GM12878 (cell line): Measurements from ENCODE around the gene PPM1E. TPM values are rescaled to one million over a fixed set of nuclear protein-coding genes. Genes with fewer than 3 reads are reported as not detected.
A peak's percentile ranks its signal among the peaks of the same experiment; 100 is the strongest.

ENCODE experiments used
- ATAC-seq: fragments of 200-7000 bp; cut with Tn5 transposase; 3 replicates; pipeline ENCODE4 v1.9.1; 2020; ENCODE audit warnings: mild to moderate bottlenecking, moderate library complexity
- BruUV-seq: library from RNA; stranded (reverse); fragments of 400-500 nt; replicated peaks from 2 replicates; lab custom pipeline; 2021; lab: Mats Ljungman, UMichigan
- CTCF ChIA-PET: fragments of 300-600 bp; sonication (Branson Sonifier 250); formaldehyde crosslinking; extraction: SDS; loops from one replicate; lab custom pipeline; 2021; ENCODE audit warnings: inconsistent platforms; lab: Yijun Ruan, JAX
- POLR2A ChIA-PET: fragments of 350-600 bp; formaldehyde crosslinking; extraction: SDS; loops from one replicate; lab custom pipeline; 2021; ENCODE audit warnings: inconsistent platforms; lab: Charles Lee
- RAD21 ChIA-PET: fragments of 300-600 bp; sonication (Branson Sonifier 250); formaldehyde crosslinking; loops from one replicate; lab custom pipeline; 2023; ENCODE audit warnings: antibody characterized with exemption; ENCODE audit not compliant: unreplicated experiment; lab: Charles Lee
- SMC1A ChIA-PET: fragments of 300-600 bp; sonication (Branson Sonifier 250); formaldehyde crosslinking; loops from one replicate; lab custom pipeline; 2023; ENCODE audit not compliant: unreplicated experiment, uncharacterized antibody; lab: Charles Lee
- DNase-seq: peaks from one replicate; pipeline ENCODE4 v3.0.0-alpha.2; 2011; ENCODE audit warnings: low read depth, low spot score
- FAIRE-seq: peaks from 3 replicates; lab custom pipeline; 2011; peaks lifted over from hg19 to GRCh38; lab: Jason Lieb, UNC
- H2AFZ ChIP-seq: 2 replicates; pipeline ENCODE4 v1.6.0; 2011; ENCODE audit warnings: low read depth, low read length, control low read depth; ENCODE audit not compliant: control insufficient read depth
- H3K27ac ChIP-seq: 2 replicates; pipeline ENCODE4 v1.5.1; 2011; ENCODE audit warnings: control low read depth; ENCODE audit not compliant: control insufficient read depth, insufficient read depth
- H3K27me3 ChIP-seq, 2 experiments: replicated peaks in 1 of 2; 2 replicates each; pipeline versions ENCODE4 v1.6.0 to v1.6.1; 2011; ENCODE audit warnings: low read length in 1 of 2; ENCODE audit not compliant: control insufficient read depth in 2 of 2, insufficient read depth in 2 of 2
- H3K36me3 ChIP-seq, 2 experiments: 2 replicates each; pipeline ENCODE4 v1.5.1; 2011; ENCODE audit warnings: low read length in 1 of 2; ENCODE audit not compliant: control insufficient read depth in 2 of 2, insufficient read depth in 2 of 2
- H3K4me1 ChIP-seq: 2 replicates; pipeline ENCODE4 v1.6.1; 2011; ENCODE audit warnings: mild to moderate bottlenecking, low read length, moderate library complexity, mixed read lengths; ENCODE audit not compliant: control insufficient read depth, insufficient read depth
- H3K4me2 ChIP-seq: 2 replicates; pipeline ENCODE4 v1.6.0; 2011; ENCODE audit warnings: control low read depth; ENCODE audit not compliant: control insufficient read depth, insufficient read depth
- H3K4me3 ChIP-seq: fragments of 200-600 bp; sonication (generic); 2 replicates; pipeline ENCODE4 v1.5.1; 2016
- H3K79me2 ChIP-seq: 2 replicates; pipeline ENCODE4 v1.6.0; 2011; ENCODE audit warnings: low read length; ENCODE audit not compliant: control insufficient read depth, insufficient read depth
- H3K9ac ChIP-seq: 2 replicates; pipeline ENCODE4 v1.8.0; 2011; ENCODE audit warnings: low read length, control low read depth, mixed read lengths; ENCODE audit not compliant: control insufficient read depth, insufficient read depth
- H3K9me3 ChIP-seq: replicated peaks from 3 replicates; pipeline ENCODE4 v1.5.1; 2011; ENCODE audit warnings: mild to moderate bottlenecking, low read length; ENCODE audit not compliant: control insufficient read depth, insufficient read depth
- H4K20me1 ChIP-seq: 2 replicates; pipeline ENCODE4 v1.6.0; 2011; ENCODE audit not compliant: control insufficient read depth, insufficient read depth
- MEF2B ChIP-seq: fragments of 450-650 bp; IDR thresholded peaks from 2 replicates; pipeline ENCODE4 v1.6.1; 2018; ENCODE audit warnings: mild to moderate bottlenecking, moderate library complexity; ENCODE audit not compliant: partially characterized antibody, poor library complexity, severe bottlenecking
- NFXL1 ChIP-seq: fragments of 450-650 bp; IDR thresholded peaks from 2 replicates; pipeline ENCODE4 v1.6.1; 2017; ENCODE audit warnings: antibody characterized with exemption, mild to moderate bottlenecking, borderline replicate concordance
- RFX5 ChIP-seq: IDR thresholded peaks from 2 replicates; pipeline ENCODE4 v1.6.1; 2011; ENCODE audit warnings: low read depth, low read length, improper control_type of control experiment
- TARDBP ChIP-seq: IDR thresholded peaks from 2 replicates; pipeline ENCODE4 v1.6.1; 2016; ENCODE audit warnings: borderline replicate concordance
- ZNF274 ChIP-seq: IDR thresholded peaks from one replicate; pipeline ENCODE4 v1.8.0; 2011; ENCODE audit not compliant: insufficient read length, insufficient read depth
- WGBS: methylation state at CpG from one replicate; pipeline ENCODE4 v1.1.6; 2016; ENCODE audit warnings: low lambda C conversion rate; ENCODE audit not compliant: insufficient replicate concordance, insufficient coverage; ENCODE audit errors: missing lambda C conversion rate; 5-methylcytosine and 5-hydroxymethylcytosine counted together
- in situ Hi-C: fragments of 300-500 bp; cut with MboI; formaldehyde crosslinking; loops from 9 replicates; pipeline ENCODE4 v1.14.3; 2018; ENCODE audit warnings: mixed read lengths
- intact Hi-C: fragments of 100-400 bp; cut with micrococcal nuclease; formaldehyde crosslinking; loops from one replicate; pipeline ENCODE4 v1.14.2; 2022; ENCODE audit not compliant: unreplicated experiment
- polyA plus RNA-seq, 11 experiments: library from polyadenylated mRNA; depleted of rRNA in 4 of 11; unstranded in 6 of 11; stranded (reverse) in 5 of 11; fragments of >200 nt; fragmentation: Nextera tagmentation in 4 of 11; fragmentation: Illumina TruSeq in 1 of 11; extraction: Ambion mirVana in 4 of 11; extraction: Trizol in 1 of 11; gene quantifications; 1 replicate in 1 of 11; 2 replicates in 10 of 11; pipeline versions ENCODE4 v1.2.1 to v1.2.3, GENCODE V29; 2011 to 2016; ENCODE audit warnings: inconsistent platforms in 2 of 11, missing spikeins in 2 of 11, low read depth in 1 of 11
- total RNA-seq, 4 experiments: library from RNA; depleted of rRNA in 3 of 4; stranded (reverse); fragments of >200 nt in 3 of 4; fragmentation: Illumina TruSeq in 1 of 4; extraction: Trizol in 1 of 4; gene quantifications; 2 replicates each; pipeline versions ENCODE4 v1.2.1 to v1.2.3, GENCODE V29; 2013 to 2021
- TF ChIP-seq, protein P1 (sequence below): fragments of 450-650 bp; IDR thresholded peaks from 2 replicates; pipeline ENCODE4 v1.6.1; 2017; ENCODE audit warnings: mild to moderate bottlenecking, low read depth, inconsistent platforms; ENCODE audit not compliant: poor library complexity, severe bottlenecking

The PPM1E gene
- total and polyA plus RNA-seq, 10 of the 15 experiments (the other 5 are each of a cell fraction or from before 2014, with no cell fraction given) = 0.07 to 0.28 (median 0.16) TPM

DNA sequence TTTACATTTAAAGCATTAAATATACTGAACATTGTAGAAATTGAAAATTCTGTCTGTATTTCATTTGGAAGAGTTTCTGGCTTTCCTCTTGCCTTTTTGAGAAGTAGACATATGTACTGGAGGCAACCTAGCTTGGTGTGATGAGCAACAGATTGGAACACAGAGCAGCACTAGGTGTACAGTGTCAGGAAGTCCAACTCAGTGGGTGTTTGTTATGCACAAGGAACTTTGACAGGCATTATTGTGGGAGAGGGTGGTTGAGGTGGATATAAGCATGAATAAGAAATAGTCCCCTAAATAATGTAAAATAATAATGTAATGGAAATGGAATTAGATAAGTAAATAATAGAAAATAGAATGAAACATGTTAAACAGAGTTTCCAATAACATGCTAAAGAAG is 58.1 kb downstream of the PPM1E start:
- TF ChIP-seq TARDBP = no peak
- TF ChIP-seq, protein P1, sequence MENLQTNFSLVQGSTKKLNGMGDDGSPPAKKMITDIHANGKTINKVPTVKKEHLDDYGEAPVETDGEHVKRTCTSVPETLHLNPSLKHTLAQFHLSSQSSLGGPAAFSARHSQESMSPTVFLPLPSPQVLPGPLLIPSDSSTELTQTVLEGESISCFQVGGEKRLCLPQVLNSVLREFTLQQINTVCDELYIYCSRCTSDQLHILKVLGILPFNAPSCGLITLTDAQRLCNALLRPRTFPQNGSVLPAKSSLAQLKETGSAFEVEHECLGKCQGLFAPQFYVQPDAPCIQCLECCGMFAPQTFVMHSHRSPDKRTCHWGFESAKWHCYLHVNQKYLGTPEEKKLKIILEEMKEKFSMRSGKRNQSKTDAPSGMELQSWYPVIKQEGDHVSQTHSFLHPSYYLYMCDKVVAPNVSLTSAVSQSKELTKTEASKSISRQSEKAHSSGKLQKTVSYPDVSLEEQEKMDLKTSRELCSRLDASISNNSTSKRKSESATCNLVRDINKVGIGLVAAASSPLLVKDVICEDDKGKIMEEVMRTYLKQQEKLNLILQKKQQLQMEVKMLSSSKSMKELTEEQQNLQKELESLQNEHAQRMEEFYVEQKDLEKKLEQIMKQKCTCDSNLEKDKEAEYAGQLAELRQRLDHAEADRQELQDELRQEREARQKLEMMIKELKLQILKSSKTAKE = no peak
- no peak for TF ChIP-seq MEF2B
- no peak for TF ChIP-seq ZNF274
- ChIA-PET POLR2A (interaction anchor here (0.5 kb wide), 1 partner anchor 11 kb away, joined by 3 read pairs; no protein-coding TSS in a partner anchor), SMC1A (interaction anchor here (1.1 kb wide), 1 partner anchor 191 kb away, joined by 3 read pairs; no protein-coding TSS in a partner anchor), CTCF (interaction anchor here (1.4 to 2.1 kb wide), 2 partner anchors 21 to 192 kb away, joined by 3 to 7 read pairs; no protein-coding TSS in a partner anchor), RAD21 (interaction anchor here (0.7 kb wide), 1 partner anchor 12 kb away, joined by 4 read pairs; no protein-coding TSS in a partner anchor)
- H3K9me3 ChIP-seq = no peaks in the 10 kb centered on the region
- no peak overlapping the region for H3K4me2 ChIP-seq
- H3K27ac ChIP-seq = no peak overlapping the region
- H3K4me1 ChIP-seq = no peaks in the 10 kb centered on the region
- H4K20me1 ChIP-seq = no peaks in the 10 kb centered on the region
- no peaks in the 10 kb centered on the region for H3K27me3 ChIP-seq
- no peaks in the 10 kb centered on the region for H3K79me2 ChIP-seq
- no peaks in the 10 kb centered on the region for H3K36me3 ChIP-seq
- ATAC-seq (no peak), DNase-seq (no peak), FAIRE-seq (no peak)
- no peak overlapping the region for H3K4me3 ChIP-seq
- in situ Hi-C loops (no loop called here), intact Hi-C loops (no loop called here)
- H2AFZ ChIP-seq = no peak overlapping the region
- no TSS peak for BruUV-seq
- no peak overlapping the region for H3K9ac ChIP-seq

DNA sequence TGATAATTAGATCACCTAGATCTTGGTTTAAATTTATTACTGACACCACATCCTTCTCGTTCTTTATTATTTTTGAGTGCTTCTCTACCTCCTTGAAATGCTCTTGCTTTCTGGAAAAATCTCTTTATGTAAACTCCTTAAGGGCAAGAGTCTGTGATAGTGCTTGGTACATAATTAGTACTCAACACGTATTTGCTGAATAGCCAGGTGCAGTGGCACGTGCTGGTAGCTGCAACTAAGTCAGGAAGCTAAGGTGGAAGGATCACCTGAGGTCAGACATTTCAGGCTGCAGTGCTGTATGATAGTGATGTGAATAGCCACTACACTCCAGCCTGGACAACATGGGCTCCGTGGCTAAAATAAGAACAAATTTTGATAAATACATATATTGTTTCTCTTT is 63.0 kb downstream of the PPM1E start:
- WGBS = 21% methylated on average over 4 of the region's 4 CpGs
- H3K9me3 ChIP-seq = no peaks in the 10 kb centered on the region
- no TSS peak for BruUV-seq
- TF ChIP-seq NFXL1 (peak; percentile 55; the same call in 1 of the 2 replicates), RFX5 (no peak)
- H3K4me3 ChIP-seq = no peak overlapping the region
- H3K27me3 ChIP-seq = no peaks in the 10 kb centered on the region
- H4K20me1 ChIP-seq = no peaks in the 10 kb centered on the region
- no peak overlapping the region for H3K4me2 ChIP-seq
- no peak overlapping the region for H3K9ac ChIP-seq
- no peaks in the 10 kb centered on the region for H3K79me2 ChIP-seq
- no peak for DNase-seq
- no peaks in the 10 kb centered on the region for H3K36me3 ChIP-seq
- H3K4me1 ChIP-seq = no peaks in the 10 kb centered on the region
- ATAC-seq = no peak
- in situ Hi-C loops (no loop called here), intact Hi-C loops (no loop called here)
- no peak overlapping the region for H2AFZ ChIP-seq
- ChIA-PET RAD21 (no interaction called here), SMC1A (no interaction called here), CTCF (no interaction called here), POLR2A (interaction anchor here (0.7 kb wide), 1 partner anchor 223 kb away, joined by 3 read pairs; no protein-coding TSS in a partner anchor)
- FAIRE-seq = no peak
- H3K27ac ChIP-seq = no peak overlapping the region
